SK-N-DZ (cell line): ENCODE measurements around the gene RNASEH2C.
"Not testable (repeated sequence)": the region's sequence is repeated elsewhere in the genome, so short reads cannot be mapped to it uniquely, and the experiment has no call there.

Experiments
- DNase-seq: peaks from one replicate; pipeline ENCODE4 v3.0.0-alpha.2; 2015; ENCODE audit warnings: low spot score

RNASEH2C gene

DNA sequence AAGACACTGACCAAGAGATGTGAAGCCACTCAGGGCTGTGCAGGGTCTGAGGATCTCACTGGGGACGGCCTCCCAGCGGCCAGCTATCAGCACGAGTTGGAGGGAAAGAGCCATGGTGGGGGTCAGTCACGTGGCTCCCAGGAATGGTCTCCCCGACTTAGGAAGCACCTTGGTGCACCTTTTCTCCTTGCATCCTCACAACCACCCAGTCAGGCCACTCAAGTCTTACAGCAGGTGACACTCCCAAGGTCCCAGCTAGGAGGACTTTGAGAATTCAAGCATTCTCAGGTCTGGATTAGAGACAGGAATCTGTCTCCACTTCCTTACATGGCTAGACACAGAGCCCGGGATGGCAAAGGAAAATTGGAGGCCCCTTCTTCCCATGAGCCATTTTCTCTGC, 2.7 kb downstream of the RNASEH2C start:
- DNase-seq: no peak

DNA sequence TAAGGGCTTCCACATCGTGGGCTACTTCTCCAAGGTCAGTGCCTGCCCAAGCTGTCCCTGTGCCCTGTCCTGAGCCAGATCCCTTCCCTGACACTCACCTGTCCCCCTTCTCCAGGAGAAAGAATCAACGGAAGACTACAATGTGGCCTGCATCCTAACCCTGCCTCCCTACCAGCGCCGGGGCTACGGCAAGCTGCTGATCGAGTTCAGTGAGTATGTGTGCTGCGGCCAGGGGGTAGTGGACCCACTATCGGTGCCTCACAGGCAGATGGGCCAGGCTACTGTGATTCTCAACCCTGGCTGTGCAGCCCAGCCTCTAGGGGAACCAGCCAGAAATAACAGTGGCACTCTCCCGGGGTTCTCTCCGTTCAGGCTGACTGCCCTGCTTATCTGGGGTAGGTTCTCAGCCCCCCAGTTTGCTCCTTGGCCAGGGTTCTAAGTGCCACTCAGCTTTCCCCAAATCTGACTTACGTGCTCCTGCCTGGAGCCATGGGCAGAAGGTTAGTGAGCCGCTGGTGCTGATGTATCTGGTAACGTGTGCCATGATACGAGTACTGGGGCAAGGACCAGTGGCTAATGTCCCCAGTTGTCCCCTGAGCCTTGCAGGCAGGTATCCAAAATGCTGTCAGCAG, 3.7 kb downstream of the RNASEH2C start:
- DNase-seq: no peak

DNA sequence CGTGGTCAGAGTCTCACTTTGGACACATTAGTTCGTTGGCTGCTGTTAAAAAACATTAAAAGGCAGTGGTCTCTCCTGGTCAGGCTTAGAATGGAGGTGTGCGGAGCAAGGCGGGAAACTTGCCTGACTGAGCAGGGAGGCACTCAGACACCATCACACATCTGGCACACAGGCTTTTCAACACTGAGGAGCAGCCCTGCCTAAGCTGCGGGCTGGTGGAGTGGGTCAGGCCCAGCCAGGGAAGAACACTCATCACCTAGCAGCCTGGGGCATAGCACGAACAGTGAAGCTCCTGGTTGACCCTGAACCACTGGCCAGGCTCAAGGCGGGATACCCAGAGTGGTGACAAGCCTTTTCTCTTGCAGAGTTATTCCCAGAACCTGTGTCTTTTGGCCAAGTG, 4.3 kb downstream of the RNASEH2C start:
- no peak for DNase-seq

DNA sequence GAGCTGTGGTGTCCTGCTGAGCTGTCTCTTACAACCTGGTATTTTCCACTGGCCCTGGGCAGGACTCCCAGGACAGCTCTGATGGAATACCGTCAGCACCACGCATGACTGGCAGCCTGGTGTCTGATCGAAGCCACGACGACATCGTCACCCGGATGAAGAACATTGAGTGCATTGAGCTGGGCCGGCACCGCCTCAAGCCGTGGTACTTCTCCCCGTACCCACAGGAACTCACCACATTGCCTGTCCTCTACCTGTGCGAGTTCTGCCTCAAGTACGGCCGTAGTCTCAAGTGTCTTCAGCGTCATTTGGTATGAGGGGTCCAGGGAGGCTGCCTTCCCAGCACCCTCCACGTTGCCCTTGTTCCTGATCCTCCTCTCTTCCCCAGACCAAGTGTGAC, 6.2 kb downstream of the RNASEH2C start:
- no peak for DNase-seq

DNA sequence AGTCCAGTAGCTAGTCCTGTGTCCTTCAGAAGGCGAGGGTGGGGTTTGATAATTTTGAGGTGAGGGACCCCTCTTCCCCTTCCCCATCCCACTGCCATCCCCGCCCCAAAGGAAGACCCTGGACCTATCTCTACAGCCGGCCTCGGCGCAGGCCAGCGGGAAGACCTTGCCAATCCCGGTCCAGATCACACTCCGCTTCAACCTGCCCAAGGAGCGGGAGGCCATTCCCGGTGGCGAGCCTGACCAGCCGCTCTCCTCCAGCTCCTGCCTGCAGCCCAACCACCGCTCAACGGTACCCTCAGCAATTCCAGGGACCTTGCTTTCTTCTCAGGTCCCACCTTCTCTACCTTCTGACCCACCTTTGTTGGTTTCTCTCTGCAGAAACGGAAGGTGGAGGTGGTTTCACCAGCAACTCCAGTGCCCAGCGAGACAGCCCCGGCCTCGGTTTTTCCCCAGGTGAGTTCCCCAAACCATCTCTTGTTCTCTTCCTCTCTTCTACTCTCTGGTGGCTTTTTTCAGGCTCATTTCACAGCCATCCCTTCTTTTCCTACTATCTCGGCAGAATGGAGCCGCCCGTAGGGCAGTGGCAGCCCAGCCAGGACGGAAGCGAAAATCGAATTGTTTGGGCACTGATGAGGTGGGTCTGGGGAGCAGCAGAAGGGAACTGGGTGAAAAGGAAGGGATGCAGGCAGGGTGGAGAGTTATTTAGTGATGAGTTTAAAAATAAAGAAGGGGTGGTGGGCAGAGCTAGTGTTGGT, 7.2 kb downstream of the RNASEH2C start:
- DNase-seq: no peak

GRCh38 chr11:65712633-65713076, 7.9 kb downstream of the RNASEH2C start:
- DNase-seq: no peak

DNA sequence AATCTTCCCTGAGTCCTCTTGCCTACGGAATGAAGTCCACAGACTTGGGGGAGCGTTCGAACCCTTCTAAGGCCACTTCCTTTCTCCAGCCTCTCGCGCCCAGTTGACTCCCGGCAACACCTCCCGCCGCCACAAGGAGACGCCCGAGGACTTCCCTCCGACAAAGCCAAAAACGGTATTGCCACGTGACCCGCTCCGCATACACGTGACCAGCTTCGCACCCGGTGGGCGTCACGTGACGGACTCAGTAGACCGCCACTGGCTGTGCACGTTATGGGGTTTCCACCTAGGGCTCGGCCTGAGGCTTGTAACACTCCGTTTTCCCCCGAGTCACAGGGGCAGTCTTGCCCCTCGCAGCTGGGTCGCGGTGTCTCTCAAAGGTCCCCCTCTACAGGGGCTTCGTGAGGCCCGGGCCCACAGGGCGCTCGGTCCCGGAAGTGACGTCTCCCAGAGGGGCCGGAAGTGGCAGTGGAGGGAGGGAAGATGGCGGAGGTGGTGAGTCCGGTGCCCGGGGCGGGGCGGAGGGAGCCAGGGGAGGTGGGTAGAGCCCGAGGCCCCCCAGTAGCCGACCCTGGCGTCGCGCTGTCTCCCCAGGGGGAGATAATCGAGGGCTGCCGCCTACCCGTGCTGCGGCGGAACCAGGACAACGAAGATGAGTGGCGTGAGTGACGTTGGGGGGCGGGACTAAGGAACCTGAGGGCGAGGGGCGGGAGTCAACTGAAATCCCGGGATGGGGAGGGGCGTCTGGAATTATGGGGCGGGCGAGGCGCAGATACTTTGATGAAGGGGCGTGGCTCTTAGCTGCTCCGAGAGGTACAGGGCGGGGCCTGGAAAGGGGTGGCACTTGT, 8.6 kb downstream of the RNASEH2C start, which contains the start of gene KAT5:
Gene KAT5, plus strand, starts transcription at position 468 of the 848 bp plus-strand sequence. Its CDS starts 16 bp downstream, at position 484.
- DNase-seq: peak; percentile 99

DNA sequence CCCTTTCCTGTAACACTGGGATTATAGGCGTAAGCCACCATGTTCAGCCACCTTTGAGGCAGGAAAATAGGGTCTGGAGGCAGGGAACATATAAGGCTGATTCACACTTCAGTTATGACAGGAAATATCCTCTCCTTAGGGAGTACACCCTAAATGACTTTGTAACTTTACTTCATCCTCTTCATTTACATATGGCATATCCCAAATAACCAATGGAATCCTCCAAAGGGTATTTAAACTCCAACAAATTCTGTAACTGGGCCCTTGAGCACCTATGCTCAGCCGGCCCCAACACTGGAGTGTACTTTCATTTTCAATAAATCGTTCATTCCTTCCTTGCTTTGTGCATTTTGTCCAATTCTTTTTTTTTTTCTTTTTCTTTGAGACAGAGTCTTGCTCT, 10.2 kb downstream of the RNASEH2C start:
- DNase-seq: no peak

DNA sequence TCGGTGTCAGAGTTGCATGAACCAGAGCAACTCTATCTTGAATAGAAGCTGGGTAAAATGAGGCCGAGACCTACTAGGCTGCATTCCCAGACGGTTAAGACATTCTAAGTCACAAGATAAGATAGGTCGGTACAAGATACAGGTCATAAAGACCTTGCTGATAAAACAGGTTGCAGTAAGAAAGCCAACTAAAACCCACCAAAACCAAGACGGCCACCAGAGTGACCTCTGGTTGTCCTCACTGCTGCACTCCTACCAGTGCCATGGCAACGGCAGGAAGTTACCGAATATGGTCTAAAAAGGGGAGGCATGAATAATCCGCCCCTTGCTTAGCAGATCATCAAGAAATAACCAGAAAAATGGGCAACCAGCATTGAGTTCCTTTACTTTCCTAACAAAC, 10.9 kb downstream of the RNASEH2C start:
- no peak for DNase-seq

DNA sequence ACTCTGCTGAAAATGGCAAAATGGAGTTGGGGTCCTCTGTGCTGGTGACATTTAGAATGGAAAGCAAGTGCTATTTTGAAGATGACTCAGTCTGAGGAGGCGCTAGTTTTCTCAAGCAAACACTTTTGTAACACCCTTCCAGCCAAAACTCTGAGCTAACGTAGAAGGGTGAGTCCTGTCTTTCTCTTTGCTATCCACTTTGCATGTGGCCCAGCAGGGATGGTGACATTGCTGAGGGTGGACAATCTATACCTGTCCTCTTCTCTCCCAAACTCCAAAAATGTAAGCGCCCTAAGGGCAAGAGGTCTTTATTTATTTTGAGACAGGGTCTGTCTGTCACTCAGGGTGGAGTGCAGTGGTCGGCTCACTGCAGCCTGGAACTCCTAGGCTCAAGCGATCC, 12.1 kb downstream of the RNASEH2C start:
- no peak for DNase-seq

DNA sequence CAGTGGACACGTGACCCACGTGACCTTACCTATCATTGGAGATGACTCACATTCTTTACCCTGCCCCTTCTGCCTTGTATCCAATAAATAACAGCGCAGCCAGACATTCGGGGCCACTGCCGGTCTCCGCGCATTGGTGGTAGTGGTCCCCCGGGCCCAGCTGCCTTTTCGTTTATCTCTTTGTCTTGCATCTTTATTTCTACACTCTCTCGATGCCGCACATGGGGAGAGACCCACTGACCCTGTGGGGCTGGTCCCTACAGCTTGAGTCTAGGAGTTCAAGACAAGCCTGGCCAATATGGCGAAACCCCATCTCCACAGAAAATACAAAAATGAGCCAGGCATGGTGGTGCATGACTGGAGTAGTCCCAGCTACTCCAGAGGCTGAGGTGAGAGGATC, 13.6 kb downstream of the RNASEH2C start:
- not testable (repeated sequence) for DNase-seq

GRCh38 chr11:65706303-65706763, 14.3 kb downstream of the RNASEH2C start:
- peak; percentile 75 for DNase-seq

DNA sequence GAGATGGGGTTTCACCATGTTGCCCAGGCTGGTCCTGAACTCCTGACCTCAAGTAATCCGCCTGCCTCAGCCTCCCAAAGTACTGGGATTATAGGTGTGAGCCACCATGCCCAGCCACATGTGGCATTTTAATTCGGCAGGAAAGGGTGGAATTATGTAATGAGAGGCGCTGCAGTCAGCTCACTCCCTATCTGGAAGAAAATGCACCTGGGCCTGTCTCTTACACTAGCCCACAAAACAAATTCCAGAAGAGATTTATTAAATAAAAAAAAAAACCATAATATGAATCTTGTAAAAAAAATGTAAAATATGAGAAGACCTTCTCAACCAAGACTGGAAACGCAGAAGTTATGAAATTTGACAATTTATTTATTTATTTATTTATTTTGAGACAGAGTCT, 16.8 kb downstream of the RNASEH2C start:
- no peak for DNase-seq

- no peak for DNase-seq
Observed at GRCh38 chr11:65701686-65702085, 18.9 kb downstream of the RNASEH2C start.

DNA sequence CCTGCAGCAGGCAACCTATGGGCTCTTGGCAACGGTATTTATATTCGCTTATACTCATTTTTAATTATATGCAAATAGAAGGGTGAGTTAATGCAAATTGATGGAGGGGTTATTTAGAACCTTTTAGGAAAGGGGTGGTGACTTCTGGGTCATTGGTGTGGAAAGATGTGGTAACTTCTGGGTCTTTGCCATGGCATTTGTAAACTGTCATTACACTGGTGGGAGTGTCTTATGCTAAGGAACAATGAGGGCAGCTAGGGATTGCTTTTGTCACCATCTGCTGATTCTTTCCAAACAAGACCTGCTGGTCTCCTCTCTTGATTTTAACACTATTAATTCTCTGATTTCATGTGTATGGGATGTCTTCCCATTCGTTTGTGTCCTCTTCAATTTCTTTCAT, 20.2 kb downstream of the RNASEH2C start:
- no peak for DNase-seq

DNA sequence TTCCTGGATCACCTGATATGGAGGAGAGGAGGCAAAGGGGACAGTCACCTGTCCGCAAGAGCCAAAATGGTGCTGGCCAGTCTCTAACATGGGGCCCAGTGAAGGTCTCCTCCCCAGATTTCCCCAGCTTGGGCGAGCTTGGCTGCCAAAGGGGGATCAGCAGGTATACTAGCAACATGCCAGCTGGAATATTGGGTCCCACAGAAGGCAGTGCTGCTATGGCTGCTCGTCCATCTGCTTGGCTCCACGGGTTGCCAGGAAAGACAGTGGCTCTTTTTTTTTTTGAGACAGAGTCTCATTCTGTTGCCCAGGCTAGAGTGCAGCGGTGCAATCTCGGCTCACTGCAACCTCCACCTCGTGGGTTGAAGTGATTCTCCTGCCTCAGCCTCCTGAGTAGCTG, 21.3 kb downstream of the RNASEH2C start:
- no peak for DNase-seq

DNA sequence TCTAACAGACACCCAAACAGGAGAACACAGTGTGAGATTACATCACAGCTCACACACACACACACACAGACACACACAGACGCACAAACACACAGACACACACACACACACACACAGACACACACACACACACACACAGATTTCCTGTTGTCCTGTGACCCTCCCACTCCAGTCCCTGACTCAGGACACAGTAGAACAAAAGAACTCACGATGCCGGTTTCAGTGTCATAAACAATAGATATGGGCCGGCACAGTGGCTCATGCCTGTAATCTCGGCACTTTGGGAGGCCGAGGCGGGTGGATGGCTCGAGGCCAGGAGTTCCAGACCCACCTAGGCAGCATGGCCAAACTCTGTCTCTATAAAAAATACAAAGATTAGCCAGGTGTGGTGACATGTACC, 22.4 kb downstream of the RNASEH2C start:
- no peak for DNase-seq

GRCh38 chr11:65696802-65697552, 23.6 kb downstream of the RNASEH2C start:
- DNase-seq: no peak

DNA sequence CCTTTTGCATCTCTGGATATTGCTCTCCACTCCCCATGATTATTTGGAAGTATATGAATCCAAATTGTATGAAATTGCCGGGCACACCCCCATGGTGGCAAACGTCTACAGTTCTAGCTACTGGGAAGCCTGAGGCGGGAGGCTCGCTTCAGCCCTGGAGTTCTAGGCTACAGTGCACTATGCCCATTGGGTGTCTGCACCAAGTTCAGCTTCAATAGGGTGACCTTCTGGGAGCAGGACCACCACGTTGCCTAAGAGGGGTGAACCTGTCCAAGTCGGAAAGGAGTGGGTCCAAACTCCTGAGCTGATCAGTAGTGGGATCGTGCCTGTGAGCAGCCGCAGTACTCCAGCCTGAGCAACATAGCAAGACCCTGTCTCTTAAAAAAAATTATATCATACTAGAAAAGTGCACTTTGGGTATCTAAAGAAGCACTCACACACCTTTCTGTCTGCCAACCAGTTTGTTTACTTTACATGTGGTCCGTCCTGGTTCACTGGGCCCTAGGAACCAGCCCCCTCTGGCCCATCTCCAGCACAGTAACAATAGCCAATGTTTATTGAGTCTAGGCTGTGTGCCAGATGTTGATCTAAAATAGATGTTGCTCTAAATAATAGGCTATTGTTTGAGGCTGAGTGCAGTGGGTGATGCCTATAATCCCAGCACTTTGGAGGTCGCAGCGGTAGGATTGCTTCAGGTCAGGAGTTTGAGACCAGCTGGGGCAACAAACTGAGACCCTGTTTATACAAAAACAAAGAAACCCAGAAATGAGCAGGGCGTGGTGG, 24.9 kb downstream of the RNASEH2C start:
- no peak for DNase-seq

DNA sequence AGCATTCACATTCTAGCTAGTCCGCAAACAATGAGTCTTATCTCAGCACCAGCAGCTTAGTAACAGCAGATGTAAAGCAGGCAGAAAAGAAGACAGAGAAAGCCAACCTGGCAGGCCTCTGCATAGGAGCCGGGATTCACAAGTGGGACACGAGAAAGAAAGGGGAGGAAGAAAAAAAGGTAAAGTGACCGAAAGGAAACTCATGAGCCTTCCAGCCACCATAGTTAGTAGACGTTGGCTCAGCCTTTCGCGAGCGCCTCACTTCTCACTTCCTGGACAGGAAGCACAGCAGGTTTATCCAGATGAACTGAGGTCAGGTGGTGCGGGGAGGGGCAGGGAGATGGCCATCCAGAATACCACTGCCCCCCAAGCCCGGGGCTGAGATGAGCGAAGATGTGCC, 28.2 kb downstream of the RNASEH2C start:
- no peak for DNase-seq

DNA sequence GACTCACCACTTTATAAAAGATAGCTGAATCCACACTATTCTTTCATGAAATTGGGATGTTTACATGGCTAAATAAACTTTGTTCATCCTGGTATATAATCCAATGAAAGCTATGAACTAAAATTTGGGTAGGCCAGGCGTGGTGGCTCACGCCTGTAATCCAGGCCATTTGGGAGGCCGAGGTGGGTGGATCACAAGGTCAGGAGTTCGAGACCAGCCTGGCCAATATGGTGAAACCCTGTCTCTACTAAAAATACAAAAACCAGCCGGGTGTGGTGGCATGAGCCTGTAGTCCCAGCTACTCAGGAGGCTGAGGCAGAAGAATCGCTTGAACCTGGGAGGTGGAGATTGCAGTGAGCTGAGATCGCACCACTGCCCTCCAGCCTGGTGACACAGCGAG, 28.8 kb downstream of the RNASEH2C start:
- not testable (repeated sequence) for DNase-seq
